ENCODE measurements around the gene IFNG. TPM values are rescaled to one million over a fixed set of nuclear protein-coding genes. Genes with fewer than 3 reads are reported as not detected.

Gene IFNG
- total and polyA plus RNA-seq, 8 donors, result 0.38 TPM; not detected in 7

GRCh38 chr12:68200854-68201253 is 41.3 kb upstream of the IFNG start:
- H3K4me3 ChIP-seq, result no peak overlapping the region
- 86 to 88% methylated on average over 2 of the region's 2 CpGs for WGBS, 2 donors
- no peak for FAIRE-seq
- DNase-seq, result no peak
- no peaks in the 10 kb centered on the region for H3K27me3 ChIP-seq
- H3K27ac ChIP-seq, result no peak overlapping the region
- H3K36me3 ChIP-seq, result no peaks in the 10 kb centered on the region
- TF ChIP-seq CTCF (IDR thresholded peaks at IDR 0.05), result no peak
- intact Hi-C loops (cut with DNase I), result no loop called here
- H3K4me1 ChIP-seq, result no peaks in the 10 kb centered on the region
- ATAC-seq, result no peak
- H3K9me3 ChIP-seq, result no peaks in the 10 kb centered on the region

DNA sequence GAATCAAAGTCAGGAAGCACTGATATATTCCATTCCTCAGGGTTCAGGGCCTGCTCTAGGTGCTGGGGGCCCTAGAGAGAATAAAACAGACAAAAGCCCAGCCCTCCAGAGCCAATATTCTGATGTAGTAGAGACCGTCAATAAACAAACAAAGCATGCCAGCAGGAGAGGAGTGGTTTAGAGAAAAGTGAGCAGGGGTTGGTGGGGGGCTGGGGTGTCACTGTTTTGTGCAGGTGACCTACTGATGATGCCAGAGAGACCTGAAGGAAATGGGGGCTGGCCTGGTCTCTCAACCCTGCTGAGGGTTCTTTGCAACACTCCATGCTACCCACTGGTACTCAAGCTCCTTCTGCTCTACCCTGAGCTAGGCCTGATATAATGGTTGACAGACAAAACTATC is 39.6 kb upstream of the IFNG start:
- WGBS, 2 donors, result 90 to 95% methylated on average over 1 of the region's 1 CpG

GRCh38 chr12:68198507-68199086 is 39.1 kb upstream of the IFNG start:
- WGBS, 2 donors, result 73 to 75% methylated on average over 12 of the region's 12 CpGs
- no peaks in the 10 kb centered on the region for H3K4me1 ChIP-seq
- DNase-seq (no peak), ATAC-seq (no peak), FAIRE-seq (no peak)
- TF ChIP-seq CTCF (IDR thresholded peaks at IDR 0.05), result no peak
- intact Hi-C loops (cut with DNase I), result no loop called here
- no peak overlapping the region for H3K27ac ChIP-seq
- H3K9me3 ChIP-seq, result no peaks in the 10 kb centered on the region
- H3K27me3 ChIP-seq, result no peaks in the 10 kb centered on the region
- no peak overlapping the region for H3K4me3 ChIP-seq
- H3K36me3 ChIP-seq, result no peaks in the 10 kb centered on the region

More for the DNA sequence above, 39.6 kb upstream of the IFNG start:
- no peak for TF ChIP-seq CTCF (IDR thresholded peaks at IDR 0.05)
- ATAC-seq (no peak), DNase-seq (no peak), FAIRE-seq (no peak)
- H3K27me3 ChIP-seq, result no peaks in the 10 kb centered on the region
- H3K4me3 ChIP-seq, result no peak overlapping the region
- intact Hi-C loops (cut with DNase I), result no loop called here
- H3K9me3 ChIP-seq, result no peaks in the 10 kb centered on the region
- no peaks in the 10 kb centered on the region for H3K4me1 ChIP-seq
- H3K27ac ChIP-seq, result no peak overlapping the region
- no peaks in the 10 kb centered on the region for H3K36me3 ChIP-seq

GRCh38 chr12:68190301-68190700 is 30.8 kb upstream of the IFNG start:
- no peaks in the 10 kb centered on the region for H3K36me3 ChIP-seq
- H3K4me3 ChIP-seq, result no peak overlapping the region
- FAIRE-seq (no peak), DNase-seq (no peak), ATAC-seq (no peak)
- no peaks in the 10 kb centered on the region for H3K27me3 ChIP-seq
- TF ChIP-seq CTCF (IDR thresholded peaks at IDR 0.05), result no peak
- H3K27ac ChIP-seq, result no peak overlapping the region
- intact Hi-C loops (cut with DNase I), result no loop called here
- H3K9me3 ChIP-seq, result no peaks in the 10 kb centered on the region
- H3K4me1 ChIP-seq, result no peaks in the 10 kb centered on the region

DNA sequence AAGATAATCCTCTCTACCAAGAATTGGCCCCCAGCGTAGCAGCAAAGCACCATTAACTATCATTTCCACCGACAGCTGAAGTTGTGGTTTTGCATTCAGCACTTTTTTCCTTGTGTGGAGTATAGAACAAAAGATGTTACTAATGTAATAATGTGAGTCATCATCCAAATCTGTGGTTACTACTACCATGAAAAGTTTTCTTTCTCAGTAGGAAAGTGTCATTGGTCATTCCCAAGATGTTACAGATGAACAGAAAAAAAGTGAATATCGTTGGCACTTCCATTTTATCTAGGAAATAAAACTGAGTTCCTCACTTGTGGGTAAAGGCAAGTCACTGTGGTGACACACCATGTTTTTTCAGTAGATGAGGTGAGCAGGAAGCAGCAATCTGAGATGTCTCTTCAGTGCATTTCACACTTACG is 30.3 kb upstream of the IFNG start:
- Histone ChIP-seq H3K36me3 (no peaks in the 10 kb centered on the region), H3K27me3 (no peaks in the 10 kb centered on the region), H3K27ac (no peak overlapping the region), H3K4me3 (no peak overlapping the region), H3K4me1 (no peaks in the 10 kb centered on the region), H3K9me3 (no peaks in the 10 kb centered on the region)
- 67 to 73% methylated on average over 4 of the region's 4 CpGs for WGBS, 2 donors
- intact Hi-C loops (cut with DNase I), result no loop called here
- DNase-seq (no peak), FAIRE-seq (no peak), ATAC-seq (no peak)
- TF ChIP-seq CTCF (IDR thresholded peaks at IDR 0.05), result no peak

Measured in pancreas (tissue), 10 donors.